Measurements from ENCODE around the gene CHD8.
"Not testable (repeated sequence)": the region's sequence is repeated elsewhere in the genome, so short reads cannot be mapped to it uniquely, and the experiment has no call there.

Gene CHD8

DNA sequence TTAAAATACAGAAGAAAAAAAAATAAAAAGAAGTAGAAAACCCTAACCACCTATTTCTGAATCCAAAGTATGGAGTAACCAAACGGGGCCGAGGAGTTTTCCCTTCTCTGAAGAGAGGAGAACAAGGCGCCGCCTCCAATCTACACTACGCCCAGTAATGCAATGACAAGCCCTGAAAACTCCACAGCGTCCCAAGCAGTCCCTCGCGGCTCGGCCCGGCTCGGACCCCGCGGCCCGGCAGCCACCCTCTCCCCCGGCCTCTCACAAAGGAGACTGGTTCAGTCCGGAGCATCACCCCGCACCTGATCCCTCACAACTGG, 371 bp downstream of the CHD8 start:
- TF ChIP-seq ZNF274 (IDR thresholded peaks at IDR 0.05; ENCODE audit: low read depth, low read length) = no peak

DNA sequence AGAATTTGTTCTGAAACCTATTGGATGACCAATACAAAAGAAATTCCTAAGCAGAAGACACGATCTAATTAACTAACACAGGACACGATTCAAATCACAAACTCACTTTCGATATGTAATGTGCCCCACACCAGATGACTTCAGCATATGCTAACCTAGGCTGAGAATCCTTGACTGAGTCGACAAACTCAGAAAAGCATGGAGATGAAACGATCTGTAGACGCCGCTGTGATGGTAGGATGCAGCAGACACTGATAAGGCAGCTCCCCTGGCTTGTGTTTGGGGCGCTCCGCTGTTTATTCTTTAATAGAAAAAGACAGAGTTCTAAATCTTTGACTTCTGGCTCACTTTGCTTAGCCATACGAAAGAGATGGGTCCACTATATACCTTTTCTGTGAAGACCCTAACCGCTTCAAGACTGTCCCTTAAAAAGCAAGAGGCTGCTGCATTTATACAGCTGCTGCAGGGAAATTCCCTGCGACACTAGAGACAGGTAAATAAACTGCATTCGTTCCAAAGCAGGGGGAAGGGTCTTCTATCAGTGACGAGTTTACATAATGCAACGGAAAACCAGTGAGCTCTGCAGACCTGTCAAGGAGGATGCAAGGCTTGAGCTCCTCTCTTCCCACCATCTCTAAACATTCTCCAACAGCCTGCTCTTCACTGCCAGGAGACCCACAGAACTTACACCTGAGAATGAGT, 929 bp downstream of the CHD8 start:
- no peak for TF ChIP-seq ZNF274 (IDR thresholded peaks at IDR 0.05; ENCODE audit: low read depth, low read length)
- H3K4me3 ChIP-seq (ENCODE audit: low read length) = peak overlapping the region; percentile 97

More for the DNA sequence above, 371 bp downstream of the CHD8 start:
- H3K4me3 ChIP-seq (ENCODE audit: low read length) = peak overlapping the region; percentile 97

DNA sequence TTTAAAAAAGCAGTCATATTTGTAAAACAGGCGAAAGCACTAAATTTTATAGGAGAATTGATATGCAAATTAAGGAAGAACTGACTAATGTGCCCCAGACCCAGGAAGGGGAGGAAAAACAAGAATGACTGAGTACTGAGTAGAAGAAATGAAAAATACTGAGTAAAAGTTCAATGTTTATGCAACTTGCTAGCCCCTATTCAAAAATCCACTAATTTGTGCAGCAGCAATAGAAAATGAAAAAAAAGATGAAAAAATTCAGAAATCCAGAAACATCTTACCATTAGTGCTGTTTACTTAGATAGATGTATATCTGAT, 6.1 kb downstream of the CHD8 start:
- no peak for TF ChIP-seq ZNF274 (IDR thresholded peaks at IDR 0.05; ENCODE audit: low read depth, low read length)
- no peak overlapping the region for H3K4me3 ChIP-seq (ENCODE audit: low read length)

DNA sequence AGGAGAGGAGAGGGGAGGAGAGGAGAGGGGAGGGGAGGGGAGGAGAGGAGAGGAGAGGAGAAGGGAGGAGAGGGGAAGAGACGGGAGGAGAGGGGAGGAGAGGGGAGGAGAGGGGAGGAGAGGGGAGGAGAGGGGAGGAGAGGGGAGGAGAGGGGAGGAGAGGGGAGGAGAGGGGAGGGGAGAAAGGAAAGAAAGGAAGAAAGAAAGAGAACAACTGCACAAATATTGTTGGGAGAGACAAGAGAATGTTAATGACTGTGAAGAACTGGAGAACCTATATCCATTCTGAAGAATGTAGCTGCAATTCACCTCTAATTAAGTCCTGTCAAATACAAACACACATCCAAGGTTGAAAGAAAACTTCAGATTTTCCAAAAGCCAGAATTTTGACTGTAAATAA, 13.3 kb downstream of the CHD8 start:
- H3K4me3 ChIP-seq (ENCODE audit: low read length) = not testable (repeated sequence)

DNA sequence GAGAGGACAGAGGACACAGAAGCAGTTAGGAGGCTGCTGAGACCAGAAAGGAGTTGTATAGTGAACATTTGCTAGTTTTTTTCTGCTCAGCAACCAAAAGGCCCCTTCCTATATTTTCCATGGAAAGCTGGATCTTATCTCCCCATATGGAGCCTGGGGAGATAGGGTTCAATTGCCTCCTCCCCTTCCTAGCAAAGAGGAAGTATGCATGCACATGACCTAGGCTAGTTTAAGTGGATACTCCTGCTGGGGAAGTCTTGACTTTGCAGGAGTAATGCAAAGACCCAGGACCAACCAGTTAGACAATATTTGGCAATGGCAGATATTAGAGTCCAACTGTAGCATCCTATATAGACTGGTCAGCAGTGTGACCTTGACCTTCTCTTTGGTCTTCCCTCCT, 15.1 kb downstream of the CHD8 start:
- no peak for TF ChIP-seq ZNF274 (IDR thresholded peaks at IDR 0.05; ENCODE audit: low read depth, low read length)
- H3K4me3 ChIP-seq (ENCODE audit: low read length) = no peak overlapping the region

DNA sequence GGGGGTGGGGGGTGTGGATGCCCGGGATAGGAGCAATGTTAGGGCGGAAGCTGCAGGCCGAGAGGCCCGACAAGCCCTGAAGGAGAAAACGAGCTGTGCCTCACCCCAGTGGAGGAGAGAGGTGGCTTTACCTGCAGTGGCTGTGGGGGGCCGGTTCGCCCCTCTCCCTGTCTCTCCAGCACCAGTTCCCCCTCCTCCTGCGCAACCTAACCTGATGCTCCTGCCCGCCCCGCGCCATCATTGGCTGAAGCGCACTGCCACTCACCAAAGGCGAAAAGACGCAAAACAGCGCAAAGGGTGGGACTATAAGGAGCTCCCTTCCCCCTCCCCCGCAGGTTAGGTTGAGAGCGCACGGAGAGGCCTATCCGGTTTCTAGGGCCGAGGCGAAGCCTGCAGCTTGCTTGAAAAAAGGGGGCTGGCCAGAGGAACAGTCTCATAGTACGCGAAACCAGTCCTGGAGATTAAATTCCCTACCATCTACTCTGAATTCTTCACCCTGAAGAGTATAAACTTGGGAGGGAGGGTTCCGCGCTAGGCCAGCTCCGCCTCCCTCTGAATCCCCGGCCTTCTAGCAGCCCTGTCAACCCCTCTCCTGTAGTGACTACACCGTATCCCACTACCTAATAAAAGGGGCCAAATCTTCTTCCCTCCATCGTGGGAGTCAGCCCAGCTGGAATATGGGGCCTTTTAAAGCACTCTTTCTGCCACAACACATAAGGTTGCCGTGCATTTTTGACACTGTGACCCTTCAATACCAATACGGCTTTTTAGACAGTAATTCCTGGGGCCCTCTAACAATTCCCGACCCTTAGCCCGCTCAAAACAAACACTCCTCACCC, 18.6 kb downstream of the CHD8 start:
- no peak for TF ChIP-seq ZNF274 (IDR thresholded peaks at IDR 0.05; ENCODE audit: low read depth, low read length)

DNA sequence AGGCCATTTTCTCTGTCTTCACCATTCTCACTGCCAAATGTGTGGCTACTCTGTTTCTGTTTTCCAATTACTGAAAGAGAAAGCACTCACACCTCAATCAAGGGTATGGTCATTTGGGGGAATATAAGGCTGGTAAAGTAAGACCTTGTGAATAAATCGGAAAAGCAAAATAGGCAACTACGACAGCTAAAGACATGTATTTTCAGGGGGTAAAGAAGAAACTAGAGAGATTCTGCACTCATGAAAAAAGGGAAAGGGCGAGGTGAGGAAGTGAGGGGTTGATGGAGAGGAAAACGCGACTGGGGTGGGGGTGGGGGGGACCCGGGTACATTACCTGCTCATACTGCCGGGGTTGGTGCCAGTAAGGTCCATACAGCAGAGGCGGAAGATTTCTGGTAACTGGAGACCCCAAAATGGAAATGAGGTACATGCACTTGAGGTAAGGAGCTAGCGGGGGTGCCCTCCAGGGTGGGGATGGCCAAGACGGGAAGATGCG, 19.3 kb downstream of the CHD8 start:
- TF ChIP-seq ZNF274 (IDR thresholded peaks at IDR 0.05; ENCODE audit: low read depth, low read length) = no peak
- peak overlapping the region; percentile 87 for H3K4me3 ChIP-seq (ENCODE audit: low read length)

More for the DNA sequence above, 18.6 kb downstream of the CHD8 start:
- H3K4me3 ChIP-seq (ENCODE audit: low read length) = peak overlapping the region; percentile 87

DNA sequence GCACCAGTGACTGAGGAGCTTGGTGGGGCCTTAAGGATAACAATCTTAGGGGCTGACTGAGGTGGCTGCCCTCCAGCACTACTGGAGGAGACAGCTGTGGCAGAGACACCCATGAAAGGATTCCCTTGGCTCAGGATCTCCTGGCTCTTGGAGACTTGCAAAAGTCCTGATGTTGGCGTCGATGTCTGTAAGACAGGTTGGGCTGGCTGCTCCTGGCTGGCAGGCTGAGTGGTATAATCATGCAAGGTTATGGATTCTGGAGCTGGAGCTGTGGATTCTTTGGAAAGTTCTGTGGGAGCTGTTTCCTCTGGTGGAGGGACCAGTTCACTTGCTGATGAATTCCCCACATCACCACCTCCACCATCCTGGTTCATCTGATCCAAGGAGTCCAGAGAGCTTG, 24.8 kb downstream of the CHD8 start:
- H3K4me3 ChIP-seq (ENCODE audit: low read length) = no peak overlapping the region
- no peak for TF ChIP-seq ZNF274 (IDR thresholded peaks at IDR 0.05; ENCODE audit: low read depth, low read length)

DNA sequence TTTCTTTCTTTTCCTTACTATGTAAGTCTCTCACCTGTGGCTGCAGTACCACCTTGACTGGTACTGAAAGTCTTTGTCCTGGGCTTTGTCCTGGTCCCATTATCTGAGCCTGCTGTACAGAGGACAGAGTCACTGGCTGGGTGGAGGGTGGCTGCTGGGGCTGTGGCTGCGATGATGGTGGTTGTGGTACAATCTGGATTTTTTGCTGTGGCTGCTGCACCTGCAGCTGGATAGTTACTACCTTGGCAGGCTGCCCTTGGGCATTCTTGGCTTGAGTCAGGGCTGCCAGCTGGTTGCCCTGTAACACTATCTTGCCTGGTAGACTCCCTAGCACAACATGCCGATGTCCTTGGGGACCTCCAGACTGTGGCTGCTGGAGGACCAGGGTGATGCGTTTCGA, 27.0 kb downstream of the CHD8 start:
- no peak for TF ChIP-seq ZNF274 (IDR thresholded peaks at IDR 0.05; ENCODE audit: low read depth, low read length)
- H3K4me3 ChIP-seq (ENCODE audit: low read length) = no peak overlapping the region

DNA sequence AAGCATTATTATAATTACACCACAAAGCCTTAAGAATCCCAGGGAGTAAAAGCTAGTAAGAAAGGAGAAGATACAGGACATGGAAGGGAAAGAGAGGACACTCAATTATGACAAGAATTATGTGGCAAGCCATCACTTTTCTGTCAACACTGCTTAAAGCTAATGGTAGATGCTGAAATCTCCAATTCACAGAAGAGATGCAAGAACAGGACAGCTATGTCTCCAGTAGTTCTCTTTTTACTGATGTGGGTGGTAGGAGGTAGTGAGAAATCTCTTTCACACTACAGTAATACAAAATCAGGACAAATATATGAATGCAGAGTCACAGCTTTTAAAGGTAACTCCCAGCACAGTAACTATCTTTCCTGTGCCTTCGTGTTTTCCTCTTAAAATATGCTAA, 29.2 kb downstream of the CHD8 start:
- no peak overlapping the region for H3K4me3 ChIP-seq (ENCODE audit: low read length)
- TF ChIP-seq ZNF274 (IDR thresholded peaks at IDR 0.05; ENCODE audit: low read depth, low read length) = no peak

DNA sequence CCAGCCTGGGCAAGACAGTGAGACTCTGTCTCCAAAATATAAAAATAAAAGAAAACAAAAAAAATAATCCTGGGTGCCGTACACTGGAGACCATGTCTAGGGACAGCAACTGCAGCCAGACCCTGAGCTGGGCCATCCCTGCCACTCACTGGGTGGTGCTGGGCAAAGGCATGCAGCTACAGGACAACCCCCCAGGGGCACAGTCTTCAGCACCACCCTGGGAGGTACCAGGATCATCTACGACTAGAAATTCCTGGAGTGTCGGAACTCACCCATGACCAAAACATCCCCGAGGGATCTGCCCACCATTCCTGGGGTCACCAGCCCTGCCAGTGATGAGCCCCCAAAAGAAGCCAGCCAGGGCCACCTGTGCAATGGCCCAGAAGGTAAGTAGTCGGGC, 36.4 kb downstream of the CHD8 start:
- H3K4me3 ChIP-seq (ENCODE audit: low read length) = no peak overlapping the region
- TF ChIP-seq ZNF274 (IDR thresholded peaks at IDR 0.05; ENCODE audit: low read depth, low read length) = no peak

DNA sequence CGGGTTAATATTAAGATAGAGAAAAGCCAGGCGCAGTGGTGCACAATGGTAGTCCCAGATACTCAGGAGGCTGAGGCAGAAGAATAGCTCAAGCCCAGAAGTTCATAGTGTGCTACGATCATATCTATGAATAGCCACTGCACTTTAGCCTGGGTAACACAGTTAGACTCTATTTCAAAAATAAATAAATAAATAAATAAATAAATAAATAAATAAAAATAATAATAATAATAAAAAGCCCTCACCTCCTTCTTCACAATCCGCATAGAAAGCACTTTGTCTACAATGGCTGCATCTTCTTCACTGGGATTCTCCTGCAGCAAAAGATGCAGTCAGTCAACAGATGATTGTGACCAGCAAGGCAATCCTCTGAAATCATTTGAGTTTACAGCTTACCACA, 40.6 kb downstream of the CHD8 start:
- no peak for TF ChIP-seq ZNF274 (IDR thresholded peaks at IDR 0.05; ENCODE audit: low read depth, low read length)
- no peak overlapping the region for H3K4me3 ChIP-seq (ENCODE audit: low read length)

DNA sequence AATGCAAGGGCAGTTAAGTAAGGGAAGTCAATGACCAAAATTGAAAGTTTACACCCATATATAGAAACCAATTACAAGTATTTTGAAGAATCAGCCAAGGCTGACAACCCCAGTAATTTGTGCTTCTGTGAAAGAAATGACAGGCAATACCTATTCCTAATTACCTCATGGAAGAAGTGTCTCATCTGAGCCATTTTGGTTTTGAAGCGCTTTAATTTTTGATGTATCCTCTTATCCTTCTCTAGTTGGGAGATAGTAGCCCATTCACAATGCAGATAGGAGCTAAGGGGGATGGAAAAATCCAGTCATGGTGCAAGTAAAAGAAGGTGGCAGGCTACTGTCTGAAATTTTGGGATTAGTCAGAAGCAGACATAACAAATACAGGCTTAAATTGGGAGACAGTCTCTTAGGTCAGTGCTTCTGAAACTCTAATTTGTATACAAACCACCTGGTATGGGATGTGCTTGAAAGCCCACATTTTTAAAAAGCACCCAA, 41.7 kb downstream of the CHD8 start:
- TF ChIP-seq ZNF274 (IDR thresholded peaks at IDR 0.05; ENCODE audit: low read depth, low read length) = no peak
- no peak overlapping the region for H3K4me3 ChIP-seq (ENCODE audit: low read length)

DNA sequence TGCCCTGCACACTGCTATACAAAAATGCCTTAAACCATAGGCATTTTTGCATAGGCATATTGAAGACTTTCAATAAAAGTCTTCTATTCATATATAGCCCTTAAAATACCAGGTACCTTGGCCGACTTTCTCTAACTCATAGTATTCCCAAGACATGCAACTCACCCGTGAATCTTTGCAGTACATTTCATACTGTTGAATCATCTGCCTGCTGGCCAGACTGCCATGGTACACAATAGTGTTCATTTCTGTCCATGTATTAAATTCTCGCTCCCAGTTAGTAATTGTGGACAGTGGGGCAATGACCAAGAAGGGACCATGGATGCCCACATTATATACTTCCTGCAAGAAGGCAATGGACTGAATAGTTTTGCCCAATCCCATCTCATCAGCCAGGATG, 47.8 kb downstream of the CHD8 start:
- no peak overlapping the region for H3K4me3 ChIP-seq (ENCODE audit: low read length)
- TF ChIP-seq ZNF274 (IDR thresholded peaks at IDR 0.05; ENCODE audit: low read depth, low read length) = no peak

DNA sequence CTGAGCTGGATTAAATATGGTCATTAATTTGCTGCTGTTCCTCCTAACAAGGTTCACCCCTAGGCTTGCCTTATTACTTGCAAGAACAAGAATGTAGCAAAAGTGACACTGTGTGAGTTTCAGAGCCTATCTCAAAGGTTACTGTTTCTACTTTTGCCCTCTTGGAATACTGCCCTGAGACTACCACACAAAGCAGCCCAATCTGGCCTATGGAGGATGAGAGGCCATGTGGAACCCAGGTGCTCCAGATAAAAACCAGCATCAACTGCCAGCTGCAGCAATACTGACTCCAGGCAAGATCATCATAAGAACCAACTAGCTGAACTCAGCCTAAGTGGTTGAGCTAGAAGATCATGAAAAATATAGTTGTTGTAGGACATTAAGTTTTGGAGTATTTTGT, 49.7 kb downstream of the CHD8 start:
- TF ChIP-seq ZNF274 (IDR thresholded peaks at IDR 0.05; ENCODE audit: low read depth, low read length) = no peak
- no peak overlapping the region for H3K4me3 ChIP-seq (ENCODE audit: low read length)
